ENCODE data around the gene CLEC19A.

Gene CLEC19A

GRCh38 chr16:19307587-19308241 lies 22.2 kb downstream of the CLEC19A start:
- Histone ChIP-seq H3K79me1 (ENCODE audit: low read depth, low read length) (no peaks in the 10 kb centered on the region), H2BK5ac (ENCODE audit: low read length) (no peak overlapping the region), H3K23ac (ENCODE audit: low read depth, low read length, poor library complexity) (no peak overlapping the region), H2AFZ (ENCODE audit: low read length) (no peak overlapping the region), H4K8ac (ENCODE audit: low read depth, low read length) (no peak overlapping the region), H3K4me2 (ENCODE audit: insufficient read depth, low read length, poor library complexity, severe bottlenecking) (no peak overlapping the region), H2BK120ac (ENCODE audit: low read depth, low read length) (no peak overlapping the region), H3K4me3 (ENCODE audit: low read length in 2 of 2) (no peak overlapping the region), H4K91ac (ENCODE audit: low read depth, low read length, poor library complexity) (no peak overlapping the region), H3K18ac (ENCODE audit: low read length) (no peak overlapping the region), H2BK12ac (ENCODE audit: low read length) (no peak overlapping the region), H3K4me1 (ENCODE audit: control insufficient read depth in 2 of 2, insufficient read depth in 1 of 2, low read depth in 1 of 2, low read length in 2 of 2) (peaks cover 0 to 9% of the 10 kb centered on the region in 2 donors), H2BK15ac (ENCODE audit: low read length) (no peak overlapping the region), H3K27me3 (ENCODE audit: control insufficient read depth in 3 of 3, insufficient read depth in 3 of 3, low read depth in 1 of 3, low read length in 3 of 3) (no peaks in the 10 kb centered on the region), H3K9me3 (replicated peaks in 1 of 2; ENCODE audit: control insufficient read depth in 2 of 2, insufficient read depth in 1 of 2, low read depth in 1 of 2, low read length in 2 of 2) (peaks cover 0 to 3% of the 10 kb centered on the region in 2 donors), H2AK5ac (ENCODE audit: low read depth, low read length) (no peak overlapping the region), H3K14ac (ENCODE audit: low read length) (no peak overlapping the region), H3K9ac (ENCODE audit: low read depth, low read length, poor library complexity) (no peak overlapping the region), H3K4ac (ENCODE audit: low read length) (no peak overlapping the region), H3K36me3 (replicated peaks in 1 of 2; ENCODE audit: control insufficient read depth in 2 of 2, insufficient read depth in 2 of 2, low read length in 2 of 2) (peaks cover 0 to under 1% of the 10 kb centered on the region in 2 donors), H3K27ac (replicated peaks; ENCODE audit: low read length) (no peak overlapping the region)
- DNase-seq (ENCODE audit: low spot score): peak; percentile 54
- WGBS, 2 donors (ENCODE audit: extremely low coverage in 2 of 2, insufficient read length in 2 of 2, insufficient replicate concordance in 1 of 2): no CpG with 5 or more reads among the region's 8 CpGs

GRCh38 chr16:19308392-19308791 lies 22.9 kb downstream of the CLEC19A start:
- Histone ChIP-seq H3K4me1 (ENCODE audit: control insufficient read depth in 2 of 2, insufficient read depth in 1 of 2, low read depth in 1 of 2, low read length in 2 of 2) (peaks cover 0 to 9% of the 10 kb centered on the region in 2 donors), H2BK120ac (ENCODE audit: low read depth, low read length) (no peak overlapping the region), H3K27ac (replicated peaks; ENCODE audit: low read length) (no peak overlapping the region), H4K91ac (ENCODE audit: low read depth, low read length, poor library complexity) (no peak overlapping the region), H2AFZ (ENCODE audit: low read length) (no peak overlapping the region), H3K79me1 (ENCODE audit: low read depth, low read length) (no peaks in the 10 kb centered on the region), H3K23ac (ENCODE audit: low read depth, low read length, poor library complexity) (no peak overlapping the region), H4K8ac (ENCODE audit: low read depth, low read length) (no peak overlapping the region), H3K9me3 (replicated peaks in 1 of 2; ENCODE audit: control insufficient read depth in 2 of 2, insufficient read depth in 1 of 2, low read depth in 1 of 2, low read length in 2 of 2) (peaks cover 0 to 6% of the 10 kb centered on the region in 2 donors), H2BK12ac (ENCODE audit: low read length) (no peak overlapping the region), H3K9ac (ENCODE audit: low read depth, low read length, poor library complexity) (no peak overlapping the region), H3K36me3 (replicated peaks in 1 of 2; ENCODE audit: control insufficient read depth in 2 of 2, insufficient read depth in 2 of 2, low read length in 2 of 2) (peaks cover 0 to 2% of the 10 kb centered on the region in 2 donors), H3K4me3 (ENCODE audit: low read length in 2 of 2) (no peak overlapping the region), H3K18ac (ENCODE audit: low read length) (no peak overlapping the region), H2BK15ac (ENCODE audit: low read length) (no peak overlapping the region), H3K4ac (ENCODE audit: low read length) (no peak overlapping the region), H2AK5ac (ENCODE audit: low read depth, low read length) (no peak overlapping the region), H2BK5ac (ENCODE audit: low read length) (no peak overlapping the region), H3K14ac (ENCODE audit: low read length) (no peak overlapping the region), H3K4me2 (ENCODE audit: insufficient read depth, low read length, poor library complexity, severe bottlenecking) (no peak overlapping the region), H3K27me3 (ENCODE audit: control insufficient read depth in 3 of 3, insufficient read depth in 3 of 3, low read depth in 1 of 3, low read length in 3 of 3) (no peaks in the 10 kb centered on the region)
- WGBS, 2 donors (ENCODE audit: extremely low coverage in 2 of 2, insufficient read length in 2 of 2, insufficient replicate concordance in 1 of 2): no CpG with 5 or more reads among the region's 1 CpG
- DNase-seq (ENCODE audit: low spot score): no peak

GRCh38 chr16:19309178-19309577 lies 23.6 kb downstream of the CLEC19A start:
- H3K9me3 ChIP-seq (replicated peaks in 1 of 2; ENCODE audit: control insufficient read depth in 2 of 2, insufficient read depth in 1 of 2, low read depth in 1 of 2, low read length in 2 of 2): peaks cover 0 to 7% of the 10 kb centered on the region in 2 donors
- H3K79me1 ChIP-seq (ENCODE audit: low read depth, low read length): no peaks in the 10 kb centered on the region
- no peak overlapping the region for H2BK15ac ChIP-seq (ENCODE audit: low read length)
- H2BK120ac ChIP-seq (ENCODE audit: low read depth, low read length): no peak overlapping the region
- H2BK12ac ChIP-seq (ENCODE audit: low read length): no peak overlapping the region
- no peaks in the 10 kb centered on the region for H3K27me3 ChIP-seq (ENCODE audit: control insufficient read depth in 3 of 3, insufficient read depth in 3 of 3, low read depth in 1 of 3, low read length in 3 of 3)
- no peak overlapping the region for H3K18ac ChIP-seq (ENCODE audit: low read length)
- H4K8ac ChIP-seq (ENCODE audit: low read depth, low read length): no peak overlapping the region
- no peak overlapping the region for H3K14ac ChIP-seq (ENCODE audit: low read length)
- H3K27ac ChIP-seq (replicated peaks; ENCODE audit: low read length): no peak overlapping the region
- H3K23ac ChIP-seq (ENCODE audit: low read depth, low read length, poor library complexity): no peak overlapping the region
- no peak for DNase-seq (ENCODE audit: low spot score)
- no peak overlapping the region for H2AK5ac ChIP-seq (ENCODE audit: low read depth, low read length)
- H4K91ac ChIP-seq (ENCODE audit: low read depth, low read length, poor library complexity): no peak overlapping the region
- H3K4me2 ChIP-seq (ENCODE audit: insufficient read depth, low read length, poor library complexity, severe bottlenecking): no peak overlapping the region
- no peak overlapping the region for H3K4ac ChIP-seq (ENCODE audit: low read length)
- no peak overlapping the region for H2AFZ ChIP-seq (ENCODE audit: low read length)
- no peak overlapping the region for H3K4me3 ChIP-seq (ENCODE audit: low read length in 2 of 2)
- H2BK5ac ChIP-seq (ENCODE audit: low read length): no peak overlapping the region
- WGBS, 2 donors (ENCODE audit: extremely low coverage in 2 of 2, insufficient read length in 2 of 2, insufficient replicate concordance in 1 of 2): no CpG with 5 or more reads among the region's 5 CpGs
- H3K9ac ChIP-seq (ENCODE audit: low read depth, low read length, poor library complexity): no peak overlapping the region
- H3K36me3 ChIP-seq (replicated peaks in 1 of 2; ENCODE audit: control insufficient read depth in 2 of 2, insufficient read depth in 2 of 2, low read length in 2 of 2): peaks cover 0 to 2% of the 10 kb centered on the region in 2 donors
- H3K4me1 ChIP-seq (ENCODE audit: control insufficient read depth in 2 of 2, insufficient read depth in 1 of 2, low read depth in 1 of 2, low read length in 2 of 2): peaks cover 0 to 9% of the 10 kb centered on the region in 2 donors

- no peak overlapping the region for H3K27ac ChIP-seq (replicated peaks; ENCODE audit: low read length)
- no peak overlapping the region for H3K4me3 ChIP-seq (ENCODE audit: low read length in 2 of 2)
- no peak overlapping the region for H2BK15ac ChIP-seq (ENCODE audit: low read length)
- peaks cover 0 to 6% of the 10 kb centered on the region in 2 donors for H3K4me1 ChIP-seq (ENCODE audit: control insufficient read depth in 2 of 2, insufficient read depth in 1 of 2, low read depth in 1 of 2, low read length in 2 of 2)
- no peak overlapping the region for H3K9ac ChIP-seq (ENCODE audit: low read depth, low read length, poor library complexity)
- no peak overlapping the region for H2AK5ac ChIP-seq (ENCODE audit: low read depth, low read length)
- H3K79me1 ChIP-seq (ENCODE audit: low read depth, low read length): no peaks in the 10 kb centered on the region
- H3K14ac ChIP-seq (ENCODE audit: low read length): no peak overlapping the region
- DNase-seq (ENCODE audit: low spot score): no peak
- no peak overlapping the region for H3K18ac ChIP-seq (ENCODE audit: low read length)
- H3K36me3 ChIP-seq (replicated peaks in 1 of 2; ENCODE audit: control insufficient read depth in 2 of 2, insufficient read depth in 2 of 2, low read length in 2 of 2): peaks cover 0 to 2% of the 10 kb centered on the region in 2 donors
- H2AFZ ChIP-seq (ENCODE audit: low read length): no peak overlapping the region
- H3K4ac ChIP-seq (ENCODE audit: low read length): no peak overlapping the region
- H3K9me3 ChIP-seq (replicated peaks in 1 of 2; ENCODE audit: control insufficient read depth in 2 of 2, insufficient read depth in 1 of 2, low read depth in 1 of 2, low read length in 2 of 2): peaks cover 0 to 7% of the 10 kb centered on the region in 2 donors
- H4K8ac ChIP-seq (ENCODE audit: low read depth, low read length): no peak overlapping the region
- H2BK5ac ChIP-seq (ENCODE audit: low read length): no peak overlapping the region
- WGBS, 2 donors (ENCODE audit: extremely low coverage in 2 of 2, insufficient read length in 2 of 2, insufficient replicate concordance in 1 of 2): no CpG with 5 or more reads among the region's 2 CpGs
- no peak overlapping the region for H2BK12ac ChIP-seq (ENCODE audit: low read length)
- no peak overlapping the region for H2BK120ac ChIP-seq (ENCODE audit: low read depth, low read length)
- no peak overlapping the region for H4K91ac ChIP-seq (ENCODE audit: low read depth, low read length, poor library complexity)
- H3K23ac ChIP-seq (ENCODE audit: low read depth, low read length, poor library complexity): no peak overlapping the region
- H3K27me3 ChIP-seq (ENCODE audit: control insufficient read depth in 3 of 3, insufficient read depth in 3 of 3, low read depth in 1 of 3, low read length in 3 of 3): no peaks in the 10 kb centered on the region
- no peak overlapping the region for H3K4me2 ChIP-seq (ENCODE audit: insufficient read depth, low read length, poor library complexity, severe bottlenecking)
Observed at GRCh38 chr16:19314718-19315425, 29.3 kb downstream of the CLEC19A start.
